Small intestine (tissue), 16 donors: ENCODE data around the gene ATE1. TPM values are rescaled to one million over a fixed set of nuclear protein-coding genes. Genes with fewer than 3 reads are reported as not detected.
"Not testable (repeated sequence)": the region's sequence is repeated elsewhere in the genome, so short reads cannot be mapped to it uniquely, and the experiment has no call there.

ENCODE experiments used
- DNase-seq, 2 donors: peaks; one replicate each; pipeline versions ENCODE4 v3.0.0 to v3.0.0-alpha.2; 2013
- FAIRE-seq: peaks from 2 replicates; lab custom pipeline; 2012; peaks lifted over from hg19 to GRCh38; lab: Jason Lieb, UNC
- H3K27ac ChIP-seq, 3 donors: one replicate each; pipeline ENCODE4 v1.5.1; 2013; ENCODE audit warnings: low read length in 2 of 3, mild to moderate bottlenecking in 2 of 3, control low read depth in 1 of 3, inconsistent platforms in 1 of 3, low read depth in 1 of 3, moderate library complexity in 1 of 3
- H3K27me3 ChIP-seq, 3 donors: one replicate each; pipeline ENCODE4 v1.6.1; 2013; ENCODE audit warnings: low read length in 3 of 3, inconsistent platforms in 1 of 3; ENCODE audit not compliant: control insufficient read depth in 3 of 3, insufficient read depth in 3 of 3
- H3K36me3 ChIP-seq, 3 donors: one replicate each; pipeline ENCODE4 v1.6.1; 2013; ENCODE audit warnings: low read length in 3 of 3, inconsistent platforms in 1 of 3, low read depth in 1 of 3, mild to moderate bottlenecking in 1 of 3, moderate library complexity in 1 of 3; ENCODE audit not compliant: control insufficient read depth in 3 of 3, insufficient read depth in 2 of 3
- H3K4me1 ChIP-seq, 3 donors: one replicate each; pipeline ENCODE4 v1.6.1; 2013; ENCODE audit warnings: low read length in 2 of 3, inconsistent platforms in 1 of 3, low read depth in 1 of 3, mild to moderate bottlenecking in 1 of 3, moderate library complexity in 1 of 3; ENCODE audit not compliant: control insufficient read depth in 3 of 3, insufficient read depth in 2 of 3
- H3K4me3 ChIP-seq, 3 donors: one replicate each; pipeline ENCODE4 v1.5.1; 2013; ENCODE audit warnings: low read length in 3 of 3, control low read depth in 1 of 3, inconsistent platforms in 1 of 3, low read depth in 1 of 3, mild to moderate bottlenecking in 1 of 3, moderate library complexity in 1 of 3
- H3K9me3 ChIP-seq, 2 donors: one replicate each; pipeline ENCODE4 v1.6.1; 2013; ENCODE audit warnings: low read depth in 1 of 2, low read length in 1 of 2; ENCODE audit not compliant: control insufficient read depth in 2 of 2, insufficient read depth in 1 of 2
- WGBS, 3 donors: extraction: QIAGEN DNeasy Blood & Tissue Kit; methylation state at CpG; one replicate each; pipeline ENCODE4 v1.1.7; 2013; 5-methylcytosine and 5-hydroxymethylcytosine counted together
- long read RNA-seq, 10 donors: transcript quantifications; one replicate each; lab custom pipeline, GENCODE V29; 2026
- polyA plus RNA-seq, 4 donors: library from polyadenylated mRNA; stranded (reverse) in 3 of 4; unstranded in 1 of 4; fragments of 200-250 nt in 3 of 4; fragments of 120-200 nt in 1 of 4; gene quantifications; one replicate each; pipeline versions ENCODE4 v1.2.1 to v1.2.3, GENCODE V29; 2013
- donor health status: healthy with polysubstance abuse.
- donor health status: control.
- donor health status: control.
- donor health status: Bipolar disorder and iron deficiency.
- donor health status: healthy.

The ATE1 gene
- polyA plus RNA-seq: 10 to 100 TPM; 11.6 to 22.8 (median 11.9) TPM
- long read RNA-seq, donor 1, full-length matches to known transcripts: 3 of 29 reads
- long read RNA-seq, donor 1, partial matches to known transcripts: 12 of 29 reads
- long read RNA-seq, donor 1, other reads (novel, unspliced or antisense): 14 of 29 reads
- long read RNA-seq, donor 2, full-length matches to known transcripts: 1 of 1 reads
- long read RNA-seq, donor 2, partial matches to known transcripts: 0 of 1 reads
- long read RNA-seq, donor 2, other reads (novel, unspliced or antisense): 0 of 1 reads
- long read RNA-seq, donor 3, partial matches to known transcripts: 5 of 6 reads
- long read RNA-seq, donor 3, other reads (novel, unspliced or antisense): 0 of 6 reads
- long read RNA-seq, donor 4: 0 reads
- long read RNA-seq, donor 5: 0 reads
- long read RNA-seq, donor 6, full-length matches to known transcripts: 2 of 2 reads
- long read RNA-seq, donor 6, partial matches to known transcripts: 0 of 2 reads
- long read RNA-seq, donor 6, other reads (novel, unspliced or antisense): 0 of 2 reads
- long read RNA-seq, donor 7: 0 reads
- long read RNA-seq, donor 8: 0 reads
- long read RNA-seq, donor 9: 0 reads
- long read RNA-seq, donor 10, full-length matches to known transcripts: 2 of 2 reads
- long read RNA-seq, donor 10, partial matches to known transcripts: 0 of 2 reads
- long read RNA-seq, donor 10, other reads (novel, unspliced or antisense): 0 of 2 reads

- no peaks in the 10 kb centered on the region for H3K27me3 ChIP-seq
- no peak for FAIRE-seq
- peak within 1 kb of the TSS; percentile 91 to 100 (median 95) for H3K27ac ChIP-seq
- no peaks in the 10 kb centered on the region for H3K9me3 ChIP-seq
- H3K36me3 ChIP-seq: peaks cover 0 to 4% (median 0%) of the 10 kb centered on the region in 3 donors
- H3K4me3 ChIP-seq: peak within 1 kb of the TSS; percentile 60 to 99 (median 98)
- DNase-seq: peak; percentile 89 to 96
- 0% methylated on average over 51 to 87 of the region's 87 CpGs for WGBS, 3 donors
- H3K4me1 ChIP-seq: peaks cover 0 to 20% (median 5%) of the 10 kb centered on the region in 3 donors
These were observed at the start of gene ATE1 for GRCh38 chr10:121927841-121928527. Gene ATE1 (minus strand): TSS chr10:121928031. CDS start chr10:121927949, 82 bp downstream.

GRCh38 chr10:121976607-121977006 lies 48.8 kb upstream of the ATE1 start:
- peaks cover 1 to 13% (median 12%) of the 10 kb centered on the region in 3 donors for H3K4me1 ChIP-seq
- H3K4me3 ChIP-seq: no peak overlapping the region
- H3K36me3 ChIP-seq: peaks cover 0 to 10% (median 0%) of the 10 kb centered on the region in 3 donors
- DNase-seq (peak in 1 of 2 donors; percentile 32), FAIRE-seq (no peak)
- H3K9me3 ChIP-seq: peaks cover 0 to 4% of the 10 kb centered on the region in 2 donors
- H3K27me3 ChIP-seq: no peaks in the 10 kb centered on the region
- WGBS, 3 donors: 84 to 86% (median 84%) methylated on average over 6 of the region's 6 CpGs
- no peak overlapping the region for H3K27ac ChIP-seq

- FAIRE-seq (no peak), DNase-seq (no peak)
- H3K9me3 ChIP-seq: peaks cover 0 to 4% of the 10 kb centered on the region in 2 donors
- no peaks in the 10 kb centered on the region for H3K27me3 ChIP-seq
- H3K36me3 ChIP-seq: peaks cover 0 to 11% (median 0%) of the 10 kb centered on the region in 3 donors
- peak overlapping the region; percentile 63 to 95 (median 94) for H3K4me3 ChIP-seq
- H3K4me1 ChIP-seq: peaks cover 1 to 13% (median 12%) of the 10 kb centered on the region in 3 donors
- peak overlapping the region; percentile 97 to 99 (median 97) for H3K27ac ChIP-seq
- WGBS, 3 donors: 37 to 43% (median 40%) methylated on average over 17 to 21 of the region's 21 CpGs
These were observed 47.7 kb upstream of the ATE1 start for GRCh38 chr10:121975295-121976086.

GRCh38 chr10:121974535-121975294 lies 46.9 kb upstream of the ATE1 start, which contains the start of gene NSMCE4A:
Gene NSMCE4A (minus strand): TSS chr10:121975217. CDS start chr10:121975165, 52 bp downstream.
- WGBS, 3 donors: 0 to 1% (median 1%) methylated on average over 68 to 101 of the region's 101 CpGs
- peak within 1 kb of the TSS; percentile 63 to 95 (median 94) for H3K4me3 ChIP-seq
- FAIRE-seq: no peak
- peak within 1 kb of the TSS; percentile 97 to 99 (median 97) for H3K27ac ChIP-seq
- H3K36me3 ChIP-seq: peaks cover 0 to 17% (median 1%) of the 10 kb centered on the region in 3 donors
- peaks cover 0 to 4% of the 10 kb centered on the region in 2 donors for H3K9me3 ChIP-seq
- H3K27me3 ChIP-seq: no peaks in the 10 kb centered on the region
- peaks cover 1 to 13% (median 12%) of the 10 kb centered on the region in 3 donors for H3K4me1 ChIP-seq
- peak; percentile 76 to 92 for DNase-seq

GRCh38 chr10:121974019-121974534 lies 46.2 kb upstream of the ATE1 start:
- FAIRE-seq (no peak), DNase-seq (no peak)
- 2 to 8% (median 7%) methylated on average over 21 of the region's 21 CpGs for WGBS, 3 donors
- H3K4me3 ChIP-seq: peak overlapping the region; percentile 63 to 95 (median 94)
- peaks cover 0 to 4% of the 10 kb centered on the region in 2 donors for H3K9me3 ChIP-seq
- peaks cover 1 to 13% (median 12%) of the 10 kb centered on the region in 3 donors for H3K4me1 ChIP-seq
- H3K36me3 ChIP-seq: peaks cover 0 to 21% (median 2%) of the 10 kb centered on the region in 3 donors
- no peaks in the 10 kb centered on the region for H3K27me3 ChIP-seq
- peak overlapping the region; percentile 97 to 99 (median 97) for H3K27ac ChIP-seq

GRCh38 chr10:121969086-121969485 lies 41.3 kb upstream of the ATE1 start:
- 87 to 94% (median 88%) methylated on average over 8 of the region's 8 CpGs for WGBS, 3 donors
- H3K36me3 ChIP-seq: peaks cover 11 to 43% (median 26%) of the 10 kb centered on the region in 3 donors
- H3K27ac ChIP-seq, H3K9me3 ChIP-seq, H3K27me3 ChIP-seq, FAIRE-seq, DNase-seq, H3K4me3 ChIP-seq, H3K4me1 ChIP-seq: not testable (repeated sequence)

- DNase-seq: no peak
- no peaks in the 10 kb centered on the region for H3K4me1 ChIP-seq
- no peaks in the 10 kb centered on the region for H3K9me3 ChIP-seq
- H3K27ac ChIP-seq: no peak overlapping the region
- H3K36me3 ChIP-seq: peaks cover 11 to 46% (median 30%) of the 10 kb centered on the region in 3 donors
- no peaks in the 10 kb centered on the region for H3K27me3 ChIP-seq
- FAIRE-seq: no peak
- H3K4me3 ChIP-seq: no peak overlapping the region
- 75 to 86% (median 82%) methylated on average over 3 of the region's 3 CpGs for WGBS, 3 donors
These were observed 38.2 kb upstream of the ATE1 start for GRCh38 chr10:121965996-121966395.
